ENCODE results near the gene GLIPR2.
A peak's percentile ranks its signal among the peaks of the same experiment; 100 is the strongest.
"Not testable (repeated sequence)": the region's sequence is repeated elsewhere in the genome, so short reads cannot be mapped to it uniquely, and the experiment has no call there.

Gene GLIPR2

DNA sequence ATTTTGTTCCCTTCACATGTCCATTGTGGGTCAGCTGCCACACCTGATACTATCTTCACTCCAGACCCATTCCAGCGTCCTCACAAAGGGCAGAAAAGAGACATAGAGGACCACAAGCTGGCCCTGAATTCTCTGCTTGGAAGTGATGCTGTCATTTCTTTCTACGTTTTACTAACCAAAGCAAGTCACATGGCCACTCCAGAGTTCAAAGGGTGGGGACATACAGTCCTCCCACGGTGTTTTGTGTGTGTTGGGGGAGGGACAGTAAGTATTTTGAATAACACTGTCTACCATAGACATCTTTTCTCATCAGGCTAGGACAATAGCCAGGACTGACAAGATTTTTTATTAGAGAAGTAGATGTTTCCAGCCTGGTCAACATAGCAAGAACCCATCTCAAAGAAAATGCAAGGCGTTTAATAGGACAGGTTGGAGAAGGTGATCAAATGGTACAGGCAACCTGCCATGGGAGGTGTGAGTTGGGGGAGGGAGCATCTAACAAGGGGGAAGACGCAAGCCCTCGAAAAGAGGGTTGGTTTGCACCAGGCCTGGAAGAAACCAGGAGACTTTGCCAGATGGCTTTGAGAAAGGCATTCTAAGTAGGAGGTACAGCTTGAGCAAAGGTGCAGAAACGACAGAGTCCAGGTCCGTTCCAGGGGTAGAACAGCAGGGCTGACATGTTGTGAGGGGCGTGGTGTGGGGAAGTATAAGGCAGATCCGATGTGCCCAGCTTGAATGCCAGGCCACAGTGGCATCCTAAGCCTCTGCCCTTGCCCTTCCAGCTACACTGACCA lies 11.3 kb upstream of the GLIPR2 start:
- Histone ChIP-seq H3K4me3 (ENCODE audit: low read depth, low read length) (no peak overlapping the region), H3K27me3 (ENCODE audit: control insufficient read depth, insufficient read depth, low read length) (no peaks in the 10 kb centered on the region), H3K9ac (ENCODE audit: low read depth, low read length) (no peak overlapping the region), H3K4me1 (ENCODE audit: control insufficient read depth, insufficient read depth, low read length) (peaks cover 2% of the 10 kb centered on the region), H3K9me3 (ENCODE audit: control insufficient read depth, insufficient read depth, low read length) (no peaks in the 10 kb centered on the region), H3K36me3 (ENCODE audit: control insufficient read depth, insufficient read depth, low read length) (no peaks in the 10 kb centered on the region)

DNA sequence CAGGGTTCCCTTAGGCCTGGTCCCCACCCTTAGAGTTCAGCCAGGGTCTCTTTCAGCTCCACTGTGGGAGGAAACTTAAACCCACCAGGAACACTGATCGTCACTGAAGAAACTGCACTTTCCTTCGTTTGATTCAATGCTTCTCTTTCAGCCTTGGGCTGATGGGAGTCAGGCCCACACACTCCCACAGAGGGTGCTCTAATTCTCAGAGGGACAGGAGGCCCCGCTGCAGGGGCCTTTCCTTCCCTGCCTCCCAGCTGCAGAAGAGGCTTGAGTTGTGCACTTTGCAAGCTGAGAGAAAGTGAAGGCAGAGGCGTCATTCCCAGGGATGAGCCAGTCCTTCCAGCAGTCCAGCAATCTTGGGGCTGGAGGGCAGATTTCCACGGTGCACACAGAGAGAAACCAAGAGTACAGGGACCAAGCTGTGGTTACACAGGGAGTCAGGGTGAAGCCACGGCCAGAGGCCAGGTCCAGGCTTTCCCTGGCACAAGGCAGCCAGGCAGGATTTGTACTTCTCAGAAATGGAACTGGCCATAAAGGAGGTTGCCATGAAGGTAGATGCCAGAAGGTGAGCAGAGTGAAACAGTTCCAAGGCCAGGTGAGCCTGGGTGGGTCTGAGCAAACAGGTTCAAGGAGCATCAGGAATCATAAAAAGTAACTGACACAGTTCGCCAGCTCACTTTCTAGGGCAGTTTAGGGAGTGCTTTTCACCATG lies 10.4 kb upstream of the GLIPR2 start:
- H3K4me1 ChIP-seq (ENCODE audit: control insufficient read depth, insufficient read depth, low read length), result peaks cover 2% of the 10 kb centered on the region
- H3K9ac ChIP-seq (ENCODE audit: low read depth, low read length), result no peak overlapping the region

DNA sequence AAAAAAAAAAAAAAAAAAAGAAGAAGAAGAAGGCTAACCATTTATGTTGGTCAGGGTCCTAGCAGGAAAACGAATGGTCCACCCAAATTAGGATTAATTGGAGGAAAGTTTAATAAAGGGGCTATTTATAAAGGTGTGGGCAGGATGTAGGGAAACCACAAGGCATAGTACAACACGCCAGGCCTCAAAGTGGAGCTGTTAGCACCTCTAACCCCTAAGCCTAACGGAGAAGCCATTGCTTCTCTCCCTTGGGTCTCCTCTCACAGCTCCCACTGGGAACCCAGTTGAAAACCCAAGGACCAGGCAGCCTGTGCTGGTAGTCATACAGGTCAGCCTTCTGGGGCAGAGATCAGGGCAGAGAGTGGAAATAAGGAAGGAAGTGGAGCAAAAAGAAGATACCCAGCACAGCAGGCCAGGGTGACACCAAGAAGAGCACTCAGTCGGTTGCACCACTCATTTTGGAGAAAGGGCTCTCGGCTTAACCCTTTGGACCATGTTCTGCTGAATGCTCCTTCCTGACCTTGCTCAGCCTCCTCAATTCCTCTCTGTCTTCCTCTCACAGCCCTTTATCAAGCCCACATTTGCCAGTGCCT lies 8.8 kb upstream of the GLIPR2 start:
- Histone ChIP-seq H3K27me3 (ENCODE audit: control insufficient read depth, insufficient read depth, low read length) (no peaks in the 10 kb centered on the region), H3K4me1 (ENCODE audit: control insufficient read depth, insufficient read depth, low read length) (peaks cover 6% of the 10 kb centered on the region), H3K9me3 (ENCODE audit: control insufficient read depth, insufficient read depth, low read length) (no peaks in the 10 kb centered on the region), H3K4me3 (ENCODE audit: low read depth, low read length) (no peak overlapping the region), H3K9ac (ENCODE audit: low read depth, low read length) (no peak overlapping the region), H3K36me3 (ENCODE audit: control insufficient read depth, insufficient read depth, low read length) (no peaks in the 10 kb centered on the region)

More for the DNA sequence above, 10.4 kb upstream of the GLIPR2 start:
- H3K27me3 ChIP-seq (ENCODE audit: control insufficient read depth, insufficient read depth, low read length), result no peaks in the 10 kb centered on the region
- no peak overlapping the region for H3K4me3 ChIP-seq (ENCODE audit: low read depth, low read length)
- no peaks in the 10 kb centered on the region for H3K9me3 ChIP-seq (ENCODE audit: control insufficient read depth, insufficient read depth, low read length)
- no peaks in the 10 kb centered on the region for H3K36me3 ChIP-seq (ENCODE audit: control insufficient read depth, insufficient read depth, low read length)

DNA sequence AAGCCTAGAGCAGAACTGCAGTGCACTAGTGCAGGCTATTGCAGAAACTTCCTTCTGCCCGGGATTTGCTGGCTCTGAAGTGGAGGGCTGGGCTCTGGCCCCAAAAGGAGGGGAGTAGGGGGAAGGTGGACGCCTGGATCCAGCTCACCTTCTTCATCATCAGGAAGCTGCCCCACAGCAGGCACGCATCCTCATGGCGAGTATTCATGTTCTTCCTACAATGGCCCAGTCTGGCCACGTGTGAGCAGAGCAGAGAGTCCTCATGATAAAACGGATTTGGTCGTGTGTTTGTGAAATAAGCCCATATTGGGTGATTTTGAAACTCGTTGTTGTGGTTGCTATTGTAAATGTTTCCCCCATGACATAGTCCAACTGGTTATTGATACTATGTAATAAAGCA lies 8.2 kb upstream of the GLIPR2 start:
- Histone ChIP-seq H3K9me3 (ENCODE audit: control insufficient read depth, insufficient read depth, low read length) (no peaks in the 10 kb centered on the region), H3K36me3 (ENCODE audit: control insufficient read depth, insufficient read depth, low read length) (no peaks in the 10 kb centered on the region), H3K4me3 (ENCODE audit: low read depth, low read length) (no peak overlapping the region), H3K27me3 (ENCODE audit: control insufficient read depth, insufficient read depth, low read length) (peaks cover 4% of the 10 kb centered on the region), H3K9ac (ENCODE audit: low read depth, low read length) (no peak overlapping the region), H3K4me1 (ENCODE audit: control insufficient read depth, insufficient read depth, low read length) (peaks cover 6% of the 10 kb centered on the region)

DNA sequence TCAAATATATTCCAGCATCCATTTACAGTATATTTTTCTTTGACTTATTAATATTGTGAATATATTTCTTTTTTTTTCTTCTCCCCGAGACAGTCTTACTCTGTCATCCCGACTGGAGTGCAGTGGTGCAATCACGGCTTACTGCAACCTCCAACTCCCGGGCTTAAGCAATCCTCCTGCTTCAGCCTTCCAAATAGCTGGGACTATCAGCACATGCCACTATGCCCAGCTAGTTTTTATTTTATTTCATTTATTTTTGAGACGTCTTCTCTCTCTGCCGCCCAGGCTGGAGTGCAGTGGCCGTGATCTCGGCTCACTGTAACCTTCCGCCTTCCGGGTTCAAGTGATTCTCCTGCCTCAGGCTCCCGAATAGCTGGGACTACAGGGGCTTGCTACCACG lies 7.4 kb upstream of the GLIPR2 start:
- Histone ChIP-seq H3K4me1 (ENCODE audit: control insufficient read depth, insufficient read depth, low read length) (peaks cover 6% of the 10 kb centered on the region), H3K9ac (ENCODE audit: low read depth, low read length) (no peak overlapping the region), H3K9me3 (ENCODE audit: control insufficient read depth, insufficient read depth, low read length) (no peaks in the 10 kb centered on the region), H3K4me3 (ENCODE audit: low read depth, low read length) (no peak overlapping the region), H3K27me3 (ENCODE audit: control insufficient read depth, insufficient read depth, low read length) (peaks cover 10% of the 10 kb centered on the region), H3K36me3 (ENCODE audit: control insufficient read depth, insufficient read depth, low read length) (no peaks in the 10 kb centered on the region)

DNA sequence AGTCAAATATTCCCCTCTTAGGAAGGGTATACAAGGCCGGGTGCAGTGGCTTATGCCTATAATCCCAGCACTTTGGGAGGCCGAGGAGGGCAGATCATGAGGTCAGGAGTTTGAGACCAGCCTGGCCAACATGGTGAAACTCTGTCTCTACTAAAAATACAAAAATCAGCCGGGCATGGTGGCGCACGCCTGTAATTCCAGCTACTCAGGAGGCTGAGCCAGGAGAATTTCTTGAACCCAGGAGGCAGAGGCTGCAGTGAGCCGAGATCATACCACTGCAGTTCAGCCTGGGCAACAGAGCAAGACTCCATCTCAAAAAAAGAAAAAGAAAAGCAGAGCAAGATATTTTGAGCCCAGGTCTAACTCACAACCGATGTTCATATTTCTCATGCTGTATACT lies 4.9 kb upstream of the GLIPR2 start:
- H3K9me3 ChIP-seq (ENCODE audit: control insufficient read depth, insufficient read depth, low read length); H3K4me3 ChIP-seq (ENCODE audit: low read depth, low read length); H3K4me1 ChIP-seq (ENCODE audit: control insufficient read depth, insufficient read depth, low read length); H3K9ac ChIP-seq (ENCODE audit: low read depth, low read length); H3K36me3 ChIP-seq (ENCODE audit: control insufficient read depth, insufficient read depth, low read length): not testable (repeated sequence)
- H3K27me3 ChIP-seq (ENCODE audit: control insufficient read depth, insufficient read depth, low read length), result peaks cover 22% of the 10 kb centered on the region

DNA sequence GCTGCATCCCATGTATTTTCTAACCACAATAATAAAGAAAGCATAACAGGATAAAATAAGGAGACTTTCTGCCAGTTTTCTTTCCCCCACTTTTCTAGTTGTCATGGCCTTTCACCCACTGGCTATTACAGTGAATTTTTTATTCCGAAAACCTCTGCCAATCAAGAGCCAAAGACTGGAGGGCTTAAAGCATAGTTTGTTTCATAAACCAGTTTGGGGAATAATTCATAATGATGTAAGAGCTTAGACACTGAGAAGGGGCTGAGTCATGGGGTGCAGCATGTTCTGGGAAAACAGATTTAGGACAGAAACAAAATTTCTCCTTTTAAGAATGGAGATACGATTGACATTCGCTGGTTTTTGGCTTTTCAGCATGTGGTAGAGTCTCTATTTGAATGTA lies 4.4 kb upstream of the GLIPR2 start:
- no peaks in the 10 kb centered on the region for H3K36me3 ChIP-seq (ENCODE audit: control insufficient read depth, insufficient read depth, low read length)
- H3K9ac ChIP-seq (ENCODE audit: low read depth, low read length), result no peak overlapping the region
- peaks cover 24% of the 10 kb centered on the region for H3K27me3 ChIP-seq (ENCODE audit: control insufficient read depth, insufficient read depth, low read length)
- H3K4me1 ChIP-seq (ENCODE audit: control insufficient read depth, insufficient read depth, low read length), result peaks cover 9% of the 10 kb centered on the region
- no peaks in the 10 kb centered on the region for H3K9me3 ChIP-seq (ENCODE audit: control insufficient read depth, insufficient read depth, low read length)
- H3K4me3 ChIP-seq (ENCODE audit: low read depth, low read length), result no peak overlapping the region

DNA sequence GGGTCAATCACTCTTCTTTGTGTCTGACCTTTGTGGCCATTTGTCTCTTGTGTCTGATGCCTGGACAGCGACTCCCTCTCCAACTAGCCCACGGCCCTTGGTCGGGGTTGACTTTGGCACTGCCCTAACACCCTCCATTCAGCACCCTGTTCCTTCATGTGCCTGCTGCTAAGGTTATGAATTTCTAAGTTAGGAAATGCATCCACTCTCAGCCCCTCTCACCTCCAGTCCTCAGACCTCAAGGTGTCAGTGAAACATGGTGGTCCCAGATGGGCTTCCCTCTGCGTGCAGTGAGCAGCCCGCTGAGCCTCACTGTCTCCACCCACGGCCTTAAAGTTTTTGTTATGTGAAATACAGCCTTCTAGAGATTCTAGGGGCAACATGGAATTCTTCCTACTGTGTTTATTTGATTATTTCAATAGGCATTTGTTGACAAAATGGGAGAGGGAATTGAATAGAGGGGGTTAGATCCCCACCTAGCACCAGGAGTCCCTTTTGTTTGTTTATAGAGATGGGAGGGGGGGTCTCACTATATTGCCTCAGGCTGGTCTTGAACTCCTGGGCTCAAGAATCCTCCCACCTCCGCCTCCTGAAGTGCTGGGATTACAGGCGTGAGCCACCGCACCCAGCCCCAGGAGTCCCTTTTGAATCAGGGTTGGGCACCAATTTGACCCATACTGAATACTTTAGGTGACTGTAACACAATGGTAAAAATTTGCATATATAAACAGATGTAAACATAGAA lies 1.6 kb upstream of the GLIPR2 start:
- H3K4me1 ChIP-seq (ENCODE audit: control insufficient read depth, insufficient read depth, low read length), result peaks cover 17% of the 10 kb centered on the region
- H3K9ac ChIP-seq (ENCODE audit: low read depth, low read length), result no peak overlapping the region
- H3K9me3 ChIP-seq (ENCODE audit: control insufficient read depth, insufficient read depth, low read length), result no peaks in the 10 kb centered on the region
- peak overlapping the region; percentile 12 for H3K4me3 ChIP-seq (ENCODE audit: low read depth, low read length)
- peaks cover 53% of the 10 kb centered on the region for H3K27me3 ChIP-seq (ENCODE audit: control insufficient read depth, insufficient read depth, low read length)
- H3K36me3 ChIP-seq (ENCODE audit: control insufficient read depth, insufficient read depth, low read length), result no peaks in the 10 kb centered on the region

DNA sequence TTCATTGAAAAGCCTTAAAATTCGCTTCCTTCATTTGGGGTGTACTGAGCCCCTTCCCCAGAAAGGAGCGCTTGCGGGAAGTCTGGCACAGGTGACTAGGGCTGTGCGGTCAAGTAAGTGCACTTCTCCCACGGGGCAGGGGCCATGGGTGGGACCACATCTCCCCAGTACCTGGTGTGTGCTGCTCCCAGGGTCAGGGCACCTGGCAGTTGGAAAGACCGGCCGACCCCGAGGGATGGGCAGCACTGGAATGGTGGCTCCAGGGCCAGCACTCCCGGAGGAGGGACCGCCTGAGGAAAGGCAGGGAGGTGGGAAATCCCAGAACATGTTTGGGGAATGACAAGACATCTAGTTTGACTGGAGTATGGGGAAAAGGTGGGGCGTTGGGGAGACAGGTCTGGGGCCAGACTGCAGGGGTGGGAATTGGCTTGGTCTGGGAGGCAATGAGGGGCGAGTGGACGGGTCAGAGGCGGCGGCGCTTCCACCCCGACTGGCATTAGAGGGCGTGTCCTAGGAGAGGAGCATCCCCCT lies 727 bp upstream of the GLIPR2 start:
- Histone ChIP-seq H3K9me3 (ENCODE audit: control insufficient read depth, insufficient read depth, low read length) (no peaks in the 10 kb centered on the region), H3K9ac (ENCODE audit: low read depth, low read length) (no peak overlapping the region), H3K4me1 (ENCODE audit: control insufficient read depth, insufficient read depth, low read length) (peaks cover 17% of the 10 kb centered on the region), H3K36me3 (ENCODE audit: control insufficient read depth, insufficient read depth, low read length) (no peaks in the 10 kb centered on the region), H3K27me3 (ENCODE audit: control insufficient read depth, insufficient read depth, low read length) (peaks cover 54% of the 10 kb centered on the region), H3K4me3 (ENCODE audit: low read depth, low read length) (peak overlapping the region; percentile 83)

DNA sequence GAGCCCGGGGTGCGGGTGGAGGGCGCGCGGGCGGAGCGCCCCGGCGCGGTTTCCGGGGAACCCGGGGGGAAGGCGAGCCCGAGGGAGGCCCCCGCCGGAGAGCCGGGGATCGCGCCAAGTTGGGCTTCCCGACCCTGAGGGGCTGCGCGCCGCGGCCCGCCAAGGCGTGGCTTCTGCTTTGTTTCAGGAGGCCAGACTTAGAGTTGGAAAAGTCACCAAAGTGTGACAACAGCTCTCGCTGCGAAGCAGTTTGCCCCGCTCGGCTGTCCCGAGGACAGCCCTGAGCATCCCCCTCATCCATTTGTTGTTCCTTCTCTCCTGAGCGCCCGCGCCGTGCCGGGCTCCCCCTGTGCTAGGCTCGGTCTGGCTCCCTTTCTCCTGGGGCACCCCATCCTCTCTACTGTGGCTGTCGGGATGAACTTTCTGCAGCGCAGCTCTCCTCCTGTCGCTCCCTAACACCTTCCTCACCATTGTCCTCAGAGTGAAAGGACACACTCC lies 410 bp downstream of the GLIPR2 start:
- H3K27me3 ChIP-seq (ENCODE audit: control insufficient read depth, insufficient read depth, low read length), result peaks cover 54% of the 10 kb centered on the region

DNA sequence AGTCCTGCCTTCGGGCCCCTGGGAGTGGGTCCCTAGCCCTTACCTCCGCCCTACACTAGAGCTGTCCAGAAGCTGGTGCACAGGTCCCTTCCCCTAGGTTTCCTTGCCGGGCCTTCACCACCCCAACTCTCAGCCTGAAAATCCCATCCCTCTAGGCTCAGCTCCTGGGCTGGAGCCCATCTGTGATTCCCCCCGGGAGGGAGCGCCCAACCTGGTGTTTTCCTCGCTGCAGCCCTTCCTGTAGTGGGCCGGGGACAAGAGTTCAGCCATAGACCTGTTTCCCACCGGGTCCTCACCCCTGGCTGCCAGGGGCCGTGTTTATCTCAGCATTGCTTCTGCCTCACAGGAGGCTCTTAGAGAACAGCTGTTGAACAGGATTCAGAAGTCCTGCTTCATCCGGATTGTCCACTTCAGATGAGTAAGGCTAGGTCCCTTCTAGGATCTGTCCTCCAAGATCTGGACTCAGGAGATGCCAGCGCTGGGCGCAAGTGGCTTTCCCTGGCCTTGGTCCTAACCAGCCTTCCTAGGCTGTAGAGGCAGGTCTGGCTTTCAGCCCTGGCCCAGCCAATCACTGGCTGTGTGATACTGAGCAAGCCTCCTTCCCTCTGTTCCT lies 965 bp downstream of the GLIPR2 start:
- Histone ChIP-seq H3K27me3 (ENCODE audit: control insufficient read depth, insufficient read depth, low read length) (peaks cover 54% of the 10 kb centered on the region), H3K36me3 (ENCODE audit: control insufficient read depth, insufficient read depth, low read length) (no peaks in the 10 kb centered on the region), H3K9ac (ENCODE audit: low read depth, low read length) (no peak overlapping the region), H3K4me1 (ENCODE audit: control insufficient read depth, insufficient read depth, low read length) (peaks cover 12% of the 10 kb centered on the region), H3K4me3 (ENCODE audit: low read depth, low read length) (peak overlapping the region; percentile 83), H3K9me3 (ENCODE audit: control insufficient read depth, insufficient read depth, low read length) (no peaks in the 10 kb centered on the region)

More for the DNA sequence above, 410 bp downstream of the GLIPR2 start:
- H3K9me3 ChIP-seq (ENCODE audit: control insufficient read depth, insufficient read depth, low read length), result no peaks in the 10 kb centered on the region
- H3K4me3 ChIP-seq (ENCODE audit: low read depth, low read length), result peak overlapping the region; percentile 83
- H3K4me1 ChIP-seq (ENCODE audit: control insufficient read depth, insufficient read depth, low read length), result peaks cover 15% of the 10 kb centered on the region
- H3K36me3 ChIP-seq (ENCODE audit: control insufficient read depth, insufficient read depth, low read length), result no peaks in the 10 kb centered on the region
- H3K9ac ChIP-seq (ENCODE audit: low read depth, low read length), result peak overlapping the region; percentile 47
